GM12891 (cell line): ENCODE measurements around the gene HDAC6. TPM values are rescaled to one million over a fixed set of nuclear protein-coding genes. Genes with fewer than 3 reads are reported as not detected.

Experiments used
- DNase-seq: peaks from one replicate; pipeline ENCODE4 v3.0.0; 2011; ENCODE audit warnings: low spot score; ENCODE audit not compliant: insufficient read length
- FAIRE-seq: peaks from 2 replicates; lab custom pipeline; 2011; peaks lifted over from hg19 to GRCh38; lab: Jason Lieb, UNC
- PAX5 ChIP-seq: IDR thresholded peaks from 2 replicates; pipeline ENCODE4 v1.6.1; 2011; ENCODE audit warnings: low read length, moderate library complexity, mild to moderate bottlenecking; ENCODE audit not compliant: insufficient read depth, severe bottlenecking
- POLR2A ChIP-seq: IDR thresholded peaks from 2 replicates; pipeline ENCODE4 v1.6.1; 2011; ENCODE audit warnings: low read depth, low read length, control low read depth
- POLR2AphosphoS5 ChIP-seq: IDR thresholded peaks from 2 replicates; pipeline ENCODE4 v1.6.1; 2011; ENCODE audit warnings: low read depth, low read length, control low read depth
- POU2F2 ChIP-seq: IDR thresholded peaks from 2 replicates; pipeline ENCODE4 v1.6.1; 2011; ENCODE audit warnings: low read depth, mild to moderate bottlenecking, control low read depth, low read length, moderate library complexity
- SPI1 ChIP-seq: IDR thresholded peaks from 2 replicates; pipeline ENCODE4 v1.6.1; 2011; ENCODE audit warnings: low read depth, low read length, control low read depth
- TAF1 ChIP-seq: IDR thresholded peaks from 2 replicates; pipeline ENCODE4 v1.6.1; 2011; ENCODE audit warnings: low read depth, low read length, control low read depth
- polyA plus RNA-seq: library from polyadenylated mRNA; unstranded; fragments of >200 nt; gene quantifications from one replicate; pipeline ENCODE4 v1.2.1, GENCODE V29; 2012; ENCODE audit warnings: low read depth, missing spikeins, inconsistent platforms; ENCODE audit not compliant: missing spikeins

HDAC6 gene
- polyA plus RNA-seq: 31.0 TPM

GRCh38 chrX:48801280-48802088, at the start of gene HDAC6:
HDAC6 (plus strand) TSS chrX:48802067; CDS start chrX:48802693, 626 bp downstream.
- peak; percentile 97 for FAIRE-seq
- no peak for TF ChIP-seq PAX5
- 0 out of 2 replicates have a peak, but pooled peaks have one; percentile 26 for TF ChIP-seq POLR2AphosphoS5

GRCh38 chrX:48752498-48752897, 49.4 kb upstream of the HDAC6 start:
- no peak for FAIRE-seq
- TF ChIP-seq PAX5: no peak
- no peak for TF ChIP-seq SPI1
- no peak for TF ChIP-seq POLR2A
- no peak for TF ChIP-seq POLR2AphosphoS5
- no peak for TF ChIP-seq POU2F2
- no peak for TF ChIP-seq TAF1
- DNase-seq: no peak

More at GRCh38 chrX:48801280-48802088, at the start of gene HDAC6:
- peak; percentile 79 for DNase-seq

GRCh38 chrX:48753708-48754228, 48.1 kb upstream of the HDAC6 start:
- DNase-seq (no peak), FAIRE-seq (no peak)
- no peak for TF ChIP-seq POLR2AphosphoS5
- TF ChIP-seq SPI1: no peak
- TF ChIP-seq PAX5: no peak
- TF ChIP-seq POLR2A: no peak
- TF ChIP-seq POU2F2: no peak
- no peak for TF ChIP-seq TAF1

- FAIRE-seq (no peak), DNase-seq (no peak)
- no peak for TF ChIP-seq POU2F2
- no peak for TF ChIP-seq SPI1
- TF ChIP-seq TAF1: no peak
- TF ChIP-seq POLR2A: no peak
- no peak for TF ChIP-seq PAX5
- TF ChIP-seq POLR2AphosphoS5: no peak
These were observed 47.6 kb upstream of the HDAC6 start for GRCh38 chrX:48754238-48754637.

- no peak for FAIRE-seq
- TF ChIP-seq POU2F2 (no peak), TAF1 (no peak), POLR2AphosphoS5 (no peak), PAX5 (no peak), SPI1 (no peak), POLR2A (no peak)
- no peak for DNase-seq
These were observed 40.0 kb upstream of the HDAC6 start, which contains the start of gene GLOD5 for GRCh38 chrX:48761674-48762471. GLOD5 (plus strand) TSS chrX:48761747; CDS start chrX:48761791, 44 bp downstream.

- DNase-seq (no peak), FAIRE-seq (no peak)
- TF ChIP-seq POU2F2: no peak
- no peak for TF ChIP-seq SPI1
- TF ChIP-seq TAF1: no peak
- no peak for TF ChIP-seq POLR2A
- TF ChIP-seq PAX5: no peak
- no peak for TF ChIP-seq POLR2AphosphoS5
These were observed 32.6 kb upstream of the HDAC6 start for GRCh38 chrX:48769230-48769629.

GRCh38 chrX:48770296-48770695, 31.6 kb upstream of the HDAC6 start:
- TF ChIP-seq TAF1: no peak
- no peak for TF ChIP-seq POU2F2
- TF ChIP-seq PAX5: no peak
- FAIRE-seq (no peak), DNase-seq (no peak)

- DNase-seq: no peak
- FAIRE-seq: no peak
- TF ChIP-seq POLR2AphosphoS5 (no peak), TAF1 (no peak), SPI1 (no peak), POLR2A (no peak), PAX5 (no peak), POU2F2 (no peak)
These were observed 29.3 kb upstream of the HDAC6 start for GRCh38 chrX:48772602-48773001.

- FAIRE-seq: peak; percentile 43
- TF ChIP-seq TAF1 (no peak), POLR2A (no peak), POLR2AphosphoS5 (no peak), PAX5 (no peak), POU2F2 (no peak), SPI1 (no peak)
These were observed 24.9 kb upstream of the HDAC6 start for GRCh38 chrX:48776818-48777439.

More at GRCh38 chrX:48776818-48777439, 24.9 kb upstream of the HDAC6 start:
- no peak for DNase-seq
